ENCODE results near the gene LMF2. TPM values are rescaled to one million over a fixed set of nuclear protein-coding genes. Genes with fewer than 3 reads are reported as not detected.

LMF2 gene
- total and polyA plus RNA-seq, 2 of the 4 experiments (the other 2 are of a cell fraction) = 16.8 to 82.6 TPM

DNA sequence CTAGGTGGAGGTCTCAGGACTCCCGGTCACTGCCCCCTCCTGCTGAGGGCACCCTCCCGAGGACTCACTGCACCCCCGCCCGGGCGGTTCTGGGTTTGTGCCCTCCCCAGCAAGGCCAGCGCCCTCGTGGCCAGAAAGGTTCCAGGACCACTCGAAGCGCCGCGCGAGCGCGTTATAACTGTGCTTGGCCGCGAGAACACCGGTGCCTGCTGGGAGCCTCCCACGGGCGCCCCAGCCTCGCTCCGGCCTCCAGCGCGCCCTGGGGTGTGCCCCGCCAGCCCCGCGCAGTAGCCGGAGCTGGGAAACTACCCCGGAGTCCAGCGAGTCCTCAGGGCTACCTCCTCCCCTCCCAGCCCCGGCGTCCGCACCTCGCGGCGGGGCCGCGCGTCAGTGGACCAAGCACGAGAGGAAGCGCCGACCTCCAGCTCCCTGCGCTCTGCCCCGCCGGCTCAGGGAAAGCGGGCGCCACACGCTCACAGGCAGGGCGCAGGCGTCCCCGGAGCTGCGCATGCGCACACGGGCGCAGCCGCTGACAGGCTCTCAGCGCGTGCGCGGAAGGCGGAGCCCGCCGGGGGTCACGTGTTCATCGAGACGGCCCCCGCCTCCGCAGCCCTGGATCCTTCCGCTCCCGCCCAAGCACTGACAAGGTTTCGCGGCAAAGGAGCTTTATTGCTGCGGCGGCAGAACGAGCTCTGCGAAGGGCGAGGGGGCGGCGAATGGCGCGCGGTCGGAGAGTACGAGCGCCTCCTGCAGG is 17.8 kb upstream of the LMF2 start, which contains the start of gene SCO2:
Gene SCO2 (minus strand): TSS at position 495 of the 754 bp plus-strand sequence. CDS start 1,187 bp downstream, outside the sequence.
- H3K36me3 ChIP-seq (ENCODE audit: control insufficient read depth, insufficient read depth, low read length) = peaks cover 24% of the 10 kb centered on the region
- peak within 1 kb of the TSS; percentile 82 to 91; a peak in 3 of 4 replicates for H4K8ac ChIP-seq (ENCODE audit: low read depth in 2 of 2, low read length in 2 of 2)
- ChIA-PET CTCF (interaction anchor here (0.5 to 1.6 kb wide), 12 partner anchors 16 to 230 kb away, joined by 3 to 8 read pairs (median 4); partner anchors contain the start of genes CHKB, LMF2, NCAPH2 and SYCE3), POLR2A (ENCODE audit: unreplicated experiment) (interaction anchor here (0.6 to 0.7 kb wide), 3 partner anchors 17 to 54 kb away, joined by 3 to 4 read pairs (median 3); partner anchors contain the start of genes LMF2, NCAPH2 and SYCE3)
- H3K27ac ChIP-seq (ENCODE audit: insufficient read depth, low read length) = peak within 1 kb of the TSS; percentile 96
- 1% methylated on average over 63 of the region's 84 CpGs; no CpG with 5 or more reads in 1 of the 2 experiments for WGBS, 2 experiments (ENCODE audit: extremely low coverage in 2 of 2, insufficient read length in 1 of 2)
- DNase-seq (peak; percentile 97), ATAC-seq (ENCODE audit: low read depth) (peak; percentile 71)
- no peaks in the 10 kb centered on the region for H3K27me3 ChIP-seq (ENCODE audit: control insufficient read depth, insufficient read depth, low read length)
- BruUV-seq (replicated peaks) = no TSS peak
- peak within 1 kb of the TSS; percentile 76; the same call in 1 of the 2 replicates for H4K91ac ChIP-seq (ENCODE audit: insufficient read depth, low read depth, low read length)
- H3K9me1 ChIP-seq (ENCODE audit: insufficient read depth, low read length) = peaks cover 12% of the 10 kb centered on the region
- H3K4me3 ChIP-seq (ENCODE audit: insufficient read depth, low read depth, low read length) = peak within 1 kb of the TSS; percentile 84
- H3K18ac ChIP-seq (ENCODE audit: low read depth, low read length) = peak within 1 kb of the TSS; percentile 48; the same call in 1 of the 2 replicates
- H2AK5ac ChIP-seq (ENCODE audit: low read depth, low read length) = peak within 1 kb of the TSS; percentile 94
- H3K23ac ChIP-seq (ENCODE audit: low read depth, low read length) = peak within 1 kb of the TSS; percentile 2; the same call in 1 of the 2 replicates
- peaks cover 19% of the 10 kb centered on the region for H4K20me1 ChIP-seq (ENCODE audit: insufficient read depth, low read length)
- H2BK5ac ChIP-seq (ENCODE audit: low read depth, low read length, poor library complexity, severe bottlenecking) = peak within 1 kb of the TSS; percentile 85
- H3K79me1 ChIP-seq (ENCODE audit: low read depth in 1 of 2, low read length in 2 of 2) = peaks cover 11 to 46% of the 10 kb centered on the region in 2 experiments
- H2BK15ac ChIP-seq (ENCODE audit: low read depth, low read length) = no peak within 1 kb of the TSS
- intact Hi-C loops (cut with micrococcal nuclease) (loop anchor here (5.0 kb wide), 1 partner anchor 57 kb away; the partner anchor contains the start of gene CHKB), in situ Hi-C loops (cut with MboI; ENCODE audit: low sequenced_read_pairs) (loop anchor here (5.0 kb wide), 1 partner anchor 52 kb away; the partner anchor contains the start of gene CPT1B), dilution Hi-C loops (cut with HindIII; ENCODE audit: low sequenced_read_pairs, unreplicated experiment) (no loop called here)
- H2BK20ac ChIP-seq (ENCODE audit: low read depth, low read length) = no peak within 1 kb of the TSS
- peak within 1 kb of the TSS; percentile 96 for H3K4ac ChIP-seq (ENCODE audit: low read depth, low read length)
- H2AFZ ChIP-seq (replicated peaks; ENCODE audit: low read length, poor library complexity) = peak within 1 kb of the TSS; percentile 96
- no peaks in the 10 kb centered on the region for H3K9me3 ChIP-seq (ENCODE audit: control insufficient read depth, insufficient read depth, low read length)
- H2BK120ac ChIP-seq (ENCODE audit: low read depth, low read length) = peak within 1 kb of the TSS; percentile 52; the same call in 1 of the 2 replicates
- peak within 1 kb of the TSS; percentile 92 for H3K14ac ChIP-seq (replicated peaks; ENCODE audit: low read depth, low read length)
- peaks cover 13% of the 10 kb centered on the region for H3K4me1 ChIP-seq (ENCODE audit: control insufficient read depth, insufficient read depth, low read length)
- peak within 1 kb of the TSS; percentile 89 for H3K9ac ChIP-seq (ENCODE audit: low read depth, low read length)
- H4K5ac ChIP-seq (ENCODE audit: low read depth, low read length) = peak within 1 kb of the TSS; percentile 79
- H2AK9ac ChIP-seq (replicated peaks; ENCODE audit: low read depth, low read length, poor library complexity) = peak within 1 kb of the TSS; percentile 99
- H3K4me2 ChIP-seq (ENCODE audit: low read depth, low read length) = peak within 1 kb of the TSS; percentile 90
- H3K56ac ChIP-seq (ENCODE audit: extremely low read depth, insufficient read depth, low read length) = peak within 1 kb of the TSS; percentile 83
- TF ChIP-seq RCOR1 (IDR thresholded peaks at IDR 0.05; ENCODE audit: insufficient replicate concordance, low read length) (no peak), MAZ (IDR thresholded peaks at IDR 0.05; ENCODE audit: borderline replicate concordance, low read depth, low read length) (peak; percentile 70; the same call in 1 of the 2 replicates), BHLHE40 (IDR thresholded peaks at IDR 0.05; ENCODE audit: low read depth, low read length) (peak; percentile 63; the same call in 1 of the 2 replicates), RAD21 (IDR thresholded peaks at IDR 0.05; ENCODE audit: low read length) (peak; percentile 47), CHD1 (IDR thresholded peaks at IDR 0.05; ENCODE audit: low read depth, low read length) (no peak), NFE2L2 (IDR thresholded peaks at IDR 0.05; ENCODE audit: low read depth, low read length) (no peak), CEBPB (IDR thresholded peaks at IDR 0.05; ENCODE audit: low read depth, low read length) (no peak), FOS (IDR thresholded peaks at IDR 0.05; ENCODE audit: low read depth, low read length) (no peak), MAFK (IDR thresholded peaks at IDR 0.05; ENCODE audit: low read depth, low read length) (peak; percentile 74), MXI1 (IDR thresholded peaks at IDR 0.05; ENCODE audit: borderline replicate concordance, low read depth, low read length) (peak; percentile 78; the same call in 1 of the 2 replicates), RFX5 (IDR thresholded peaks at IDR 0.05; ENCODE audit: low read depth, low read length) (no peak), POLR2A (IDR thresholded peaks at IDR 0.05; ENCODE audit: low read depth, low read length) (peak; percentile 83)
- TF ChIP-seq, protein P1, sequence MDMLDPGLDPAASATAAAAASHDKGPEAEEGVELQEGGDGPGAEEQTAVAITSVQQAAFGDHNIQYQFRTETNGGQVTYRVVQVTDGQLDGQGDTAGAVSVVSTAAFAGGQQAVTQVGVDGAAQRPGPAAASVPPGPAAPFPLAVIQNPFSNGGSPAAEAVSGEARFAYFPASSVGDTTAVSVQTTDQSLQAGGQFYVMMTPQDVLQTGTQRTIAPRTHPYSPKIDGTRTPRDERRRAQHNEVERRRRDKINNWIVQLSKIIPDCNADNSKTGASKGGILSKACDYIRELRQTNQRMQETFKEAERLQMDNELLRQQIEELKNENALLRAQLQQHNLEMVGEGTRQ (IDR thresholded peaks at IDR 0.05; ENCODE audit: low read depth, low read length) = peak; percentile 98
- TF ChIP-seq, protein P2, sequence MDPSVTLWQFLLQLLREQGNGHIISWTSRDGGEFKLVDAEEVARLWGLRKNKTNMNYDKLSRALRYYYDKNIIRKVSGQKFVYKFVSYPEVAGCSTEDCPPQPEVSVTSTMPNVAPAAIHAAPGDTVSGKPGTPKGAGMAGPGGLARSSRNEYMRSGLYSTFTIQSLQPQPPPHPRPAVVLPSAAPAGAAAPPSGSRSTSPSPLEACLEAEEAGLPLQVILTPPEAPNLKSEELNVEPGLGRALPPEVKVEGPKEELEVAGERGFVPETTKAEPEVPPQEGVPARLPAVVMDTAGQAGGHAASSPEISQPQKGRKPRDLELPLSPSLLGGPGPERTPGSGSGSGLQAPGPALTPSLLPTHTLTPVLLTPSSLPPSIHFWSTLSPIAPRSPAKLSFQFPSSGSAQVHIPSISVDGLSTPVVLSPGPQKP (IDR thresholded peaks at IDR 0.05; ENCODE audit: borderline replicate concordance, low read depth, low read length) = no peak

All from IMR-90 (cell line).